ENCODE measurements around the gene THOC2.

DNA sequence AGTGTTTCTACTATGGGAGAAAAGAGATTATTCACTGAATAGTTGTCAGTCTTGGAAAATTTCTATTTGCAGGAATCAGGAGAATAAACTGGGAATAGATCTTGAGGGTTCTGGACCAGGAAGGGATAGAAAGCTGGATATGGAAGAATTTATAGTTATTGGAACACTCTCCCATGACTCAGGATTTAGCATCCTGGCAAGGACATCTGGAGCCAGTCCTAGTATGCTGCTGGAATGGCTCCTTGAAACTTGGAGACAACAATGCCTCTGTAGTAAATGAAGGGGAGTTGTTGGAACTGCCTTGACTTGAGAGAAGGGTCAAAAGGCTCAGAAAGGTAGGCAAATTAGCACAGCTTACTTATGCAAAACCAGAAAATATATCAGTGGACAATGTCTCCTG is 23.5 kb upstream of the THOC2 start:
- TF ChIP-seq, protein P1, sequence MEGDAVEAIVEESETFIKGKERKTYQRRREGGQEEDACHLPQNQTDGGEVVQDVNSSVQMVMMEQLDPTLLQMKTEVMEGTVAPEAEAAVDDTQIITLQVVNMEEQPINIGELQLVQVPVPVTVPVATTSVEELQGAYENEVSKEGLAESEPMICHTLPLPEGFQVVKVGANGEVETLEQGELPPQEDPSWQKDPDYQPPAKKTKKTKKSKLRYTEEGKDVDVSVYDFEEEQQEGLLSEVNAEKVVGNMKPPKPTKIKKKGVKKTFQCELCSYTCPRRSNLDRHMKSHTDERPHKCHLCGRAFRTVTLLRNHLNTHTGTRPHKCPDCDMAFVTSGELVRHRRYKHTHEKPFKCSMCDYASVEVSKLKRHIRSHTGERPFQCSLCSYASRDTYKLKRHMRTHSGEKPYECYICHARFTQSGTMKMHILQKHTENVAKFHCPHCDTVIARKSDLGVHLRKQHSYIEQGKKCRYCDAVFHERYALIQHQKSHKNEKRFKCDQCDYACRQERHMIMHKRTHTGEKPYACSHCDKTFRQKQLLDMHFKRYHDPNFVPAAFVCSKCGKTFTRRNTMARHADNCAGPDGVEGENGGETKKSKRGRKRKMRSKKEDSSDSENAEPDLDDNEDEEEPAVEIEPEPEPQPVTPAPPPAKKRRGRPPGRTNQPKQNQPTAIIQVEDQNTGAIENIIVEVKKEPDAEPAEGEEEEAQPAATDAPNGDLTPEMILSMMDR (IDR thresholded peaks at IDR 0.05), result no peak
- no peak for TF ChIP-seq POLR2A (IDR thresholded peaks at IDR 0.05)
